OCI-LY1 (cell line): ENCODE results near the gene DIO2.

Experiments used
- H2AFZ ChIP-seq: fragments of 200-600 bp; sonication (generic), shearing (Covaris generic); 2 replicates; pipeline ENCODE4 v1.6.0; 2014; ENCODE audit warnings: antibody characterized with exemption, mild to moderate bottlenecking, low read length
- H3F3A ChIP-seq: fragments of 200-600 bp; sonication (generic), shearing (Covaris generic); 2 replicates; pipeline ENCODE4 v1.6.0; 2014; ENCODE audit warnings: mild to moderate bottlenecking, antibody characterized with exemption, low read length, moderate library complexity; ENCODE audit not compliant: insufficient read depth
- H3K27ac ChIP-seq: fragments of 200-600 bp; sonication (generic); 2 replicates; pipeline ENCODE4 v1.5.1; 2014; ENCODE audit warnings: low read length, mixed run types, mild to moderate bottlenecking, low read depth; ENCODE audit not compliant: poor library complexity, severe bottlenecking
- H3K27me3 ChIP-seq: fragments of 200-600 bp; sonication (generic); 2 replicates; pipeline ENCODE4 v1.6.0; 2014; ENCODE audit warnings: antibody characterized with exemption, mild to moderate bottlenecking, low read length, moderate library complexity; ENCODE audit not compliant: insufficient read depth
- H3K36me3 ChIP-seq: fragments of 200-600 bp; sonication (generic); 2 replicates; pipeline ENCODE4 v1.6.1; 2014; ENCODE audit warnings: mild to moderate bottlenecking, antibody characterized with exemption, low read length, moderate library complexity, mixed read lengths; ENCODE audit not compliant: insufficient read depth
- H3K4me1 ChIP-seq: fragments of 200-600 bp; sonication (generic); 2 replicates; pipeline ENCODE4 v1.5.1; 2014; ENCODE audit warnings: mild to moderate bottlenecking, low read length, moderate library complexity; ENCODE audit not compliant: insufficient read depth, severe bottlenecking
- H3K4me2 ChIP-seq: fragments of 200-600 bp; sonication (generic), shearing (Covaris generic); 2 replicates; pipeline ENCODE4 v1.6.1; 2014; ENCODE audit warnings: low read length
- H3K4me3 ChIP-seq: fragments of 200-600 bp; sonication (generic); 2 replicates; pipeline ENCODE4 v1.5.1; 2014; ENCODE audit warnings: low read length, low read depth, mild to moderate bottlenecking, mixed read lengths; ENCODE audit not compliant: poor library complexity, severe bottlenecking
- H3K79me2 ChIP-seq: fragments of 200-600 bp; shearing (Covaris generic); 2 replicates; pipeline ENCODE4 v1.6.1; 2016; ENCODE audit warnings: mixed run types, low read length, mixed read lengths; ENCODE audit not compliant: insufficient read depth
- H3K9ac ChIP-seq: fragments of 200-600 bp; sonication (generic), shearing (Covaris generic); 2 replicates; pipeline ENCODE4 v1.6.1; 2014; ENCODE audit warnings: mild to moderate bottlenecking, low read length, mixed read lengths
- H3K9me2 ChIP-seq: fragments of 200-600 bp; sonication (generic), shearing (Covaris generic); 2 replicates; pipeline ENCODE4 v1.6.1; 2014; ENCODE audit warnings: low read depth, mild to moderate bottlenecking, low read length, mixed read lengths
- H3K9me3 ChIP-seq: fragments of 200-600 bp; shearing (Covaris generic); 2 replicates; pipeline ENCODE4 v1.6.1; 2014; ENCODE audit warnings: low read length, mixed read lengths
- H4K20me1 ChIP-seq: fragments of 200-600 bp; sonication (generic), shearing (Covaris generic); 2 replicates; pipeline ENCODE4 v1.6.0; 2016; ENCODE audit warnings: mild to moderate bottlenecking, low read length; ENCODE audit not compliant: insufficient read depth
- EZH2 ChIP-seq: fragments of 200-600 bp; sonication (generic), shearing (Covaris generic); IDR thresholded peaks from 2 replicates; pipeline ENCODE4 v1.8.0; 2017; ENCODE audit warnings: borderline replicate concordance, mixed run types, mild to moderate bottlenecking, antibody characterized with exemption, low read length, moderate library complexity, mixed read lengths
- TF ChIP-seq, protein P1 (sequence below): fragments of 200-600 bp; sonication (generic), shearing (Covaris generic); IDR thresholded peaks from 2 replicates; pipeline ENCODE4 v1.5.1; 2017; ENCODE audit warnings: mild to moderate bottlenecking, antibody characterized with exemption, low read length, moderate library complexity, mixed read lengths

DIO2 gene

DNA sequence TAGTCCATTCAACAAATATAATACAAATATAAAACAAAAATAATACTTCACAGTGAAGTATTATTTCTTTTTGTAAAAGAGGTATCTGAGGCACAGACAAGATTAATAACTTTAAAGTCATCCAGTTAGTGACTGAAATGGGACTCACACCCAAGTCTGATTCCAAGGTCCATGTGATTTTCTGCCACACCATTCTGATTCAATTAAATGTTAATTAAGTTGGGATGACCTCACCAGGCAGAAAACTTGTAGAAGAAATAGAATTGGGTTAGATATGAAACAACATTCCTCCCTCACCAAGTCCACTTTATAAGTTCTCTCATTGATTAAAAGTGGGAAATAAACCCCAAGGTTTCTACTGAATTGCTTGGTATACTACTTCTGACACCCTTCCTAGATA is 34.4 kb downstream of the DIO2 start:
- no peaks in the 10 kb centered on the region for H3K27me3 ChIP-seq
- no peaks in the 10 kb centered on the region for H3K9me3 ChIP-seq
- H2AFZ ChIP-seq: no peak overlapping the region
- H3K9me2 ChIP-seq: no peaks in the 10 kb centered on the region; the same call in 1 of the 2 replicates
- no peak overlapping the region for H3K4me3 ChIP-seq
- no peaks in the 10 kb centered on the region for H3K36me3 ChIP-seq
- no peak overlapping the region for H3K4me2 ChIP-seq
- H3K4me1 ChIP-seq: no peaks in the 10 kb centered on the region
- TF ChIP-seq, protein P1, sequence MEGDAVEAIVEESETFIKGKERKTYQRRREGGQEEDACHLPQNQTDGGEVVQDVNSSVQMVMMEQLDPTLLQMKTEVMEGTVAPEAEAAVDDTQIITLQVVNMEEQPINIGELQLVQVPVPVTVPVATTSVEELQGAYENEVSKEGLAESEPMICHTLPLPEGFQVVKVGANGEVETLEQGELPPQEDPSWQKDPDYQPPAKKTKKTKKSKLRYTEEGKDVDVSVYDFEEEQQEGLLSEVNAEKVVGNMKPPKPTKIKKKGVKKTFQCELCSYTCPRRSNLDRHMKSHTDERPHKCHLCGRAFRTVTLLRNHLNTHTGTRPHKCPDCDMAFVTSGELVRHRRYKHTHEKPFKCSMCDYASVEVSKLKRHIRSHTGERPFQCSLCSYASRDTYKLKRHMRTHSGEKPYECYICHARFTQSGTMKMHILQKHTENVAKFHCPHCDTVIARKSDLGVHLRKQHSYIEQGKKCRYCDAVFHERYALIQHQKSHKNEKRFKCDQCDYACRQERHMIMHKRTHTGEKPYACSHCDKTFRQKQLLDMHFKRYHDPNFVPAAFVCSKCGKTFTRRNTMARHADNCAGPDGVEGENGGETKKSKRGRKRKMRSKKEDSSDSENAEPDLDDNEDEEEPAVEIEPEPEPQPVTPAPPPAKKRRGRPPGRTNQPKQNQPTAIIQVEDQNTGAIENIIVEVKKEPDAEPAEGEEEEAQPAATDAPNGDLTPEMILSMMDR: no peak
- TF ChIP-seq EZH2: no peak
- no peaks in the 10 kb centered on the region for H4K20me1 ChIP-seq
- no peaks in the 10 kb centered on the region for H3K79me2 ChIP-seq
- H3F3A ChIP-seq: no peaks in the 10 kb centered on the region
- H3K9ac ChIP-seq: no peak overlapping the region
- no peak overlapping the region for H3K27ac ChIP-seq

DNA sequence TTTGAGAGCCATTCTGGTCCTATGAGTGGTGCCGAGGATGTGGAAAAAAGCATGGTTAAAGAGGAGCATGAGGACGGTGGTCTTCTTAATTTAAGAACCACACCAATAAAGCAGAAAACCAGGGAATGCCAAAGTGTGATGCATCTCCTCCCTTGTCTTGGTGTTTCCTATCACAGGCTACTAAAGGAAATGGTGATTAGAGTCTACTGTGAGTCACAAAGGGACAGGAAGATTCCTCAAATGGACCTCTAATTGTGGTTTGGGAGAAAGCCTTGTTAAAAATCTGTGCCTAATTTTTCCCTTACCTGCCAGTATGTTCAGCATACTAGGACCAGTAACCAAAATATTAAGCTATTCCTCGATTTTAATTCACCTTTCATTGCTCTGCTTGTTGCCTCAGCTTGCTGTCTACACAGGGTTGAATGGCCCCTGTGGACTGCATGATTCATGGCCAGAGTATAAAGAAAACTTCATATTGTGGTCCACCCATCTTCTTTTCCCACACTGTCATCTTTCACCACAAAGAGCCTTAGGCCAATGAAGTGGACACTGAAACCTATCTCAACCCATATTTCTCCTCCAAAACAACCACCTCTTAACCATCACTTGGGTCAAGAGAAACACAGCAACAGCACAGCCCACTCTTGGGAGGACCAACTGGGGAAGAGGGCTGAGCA is 38.8 kb downstream of the DIO2 start:
- no peaks in the 10 kb centered on the region for H3K79me2 ChIP-seq
- H3K4me3 ChIP-seq: no peak overlapping the region
- H3F3A ChIP-seq: no peaks in the 10 kb centered on the region
- no peaks in the 10 kb centered on the region for H3K4me1 ChIP-seq
- no peak overlapping the region for H3K4me2 ChIP-seq
- no peaks in the 10 kb centered on the region for H3K9me3 ChIP-seq
- H3K27ac ChIP-seq: no peak overlapping the region
- no peak overlapping the region for H3K9ac ChIP-seq
- H4K20me1 ChIP-seq: no peaks in the 10 kb centered on the region
- no peak overlapping the region for H2AFZ ChIP-seq
- TF ChIP-seq, protein P1: no peak
- no peak for TF ChIP-seq EZH2
- H3K27me3 ChIP-seq: no peaks in the 10 kb centered on the region; the same call in 1 of the 2 replicates
- no peaks in the 10 kb centered on the region for H3K36me3 ChIP-seq
- no peaks in the 10 kb centered on the region; the same call in 1 of the 2 replicates for H3K9me2 ChIP-seq

DNA sequence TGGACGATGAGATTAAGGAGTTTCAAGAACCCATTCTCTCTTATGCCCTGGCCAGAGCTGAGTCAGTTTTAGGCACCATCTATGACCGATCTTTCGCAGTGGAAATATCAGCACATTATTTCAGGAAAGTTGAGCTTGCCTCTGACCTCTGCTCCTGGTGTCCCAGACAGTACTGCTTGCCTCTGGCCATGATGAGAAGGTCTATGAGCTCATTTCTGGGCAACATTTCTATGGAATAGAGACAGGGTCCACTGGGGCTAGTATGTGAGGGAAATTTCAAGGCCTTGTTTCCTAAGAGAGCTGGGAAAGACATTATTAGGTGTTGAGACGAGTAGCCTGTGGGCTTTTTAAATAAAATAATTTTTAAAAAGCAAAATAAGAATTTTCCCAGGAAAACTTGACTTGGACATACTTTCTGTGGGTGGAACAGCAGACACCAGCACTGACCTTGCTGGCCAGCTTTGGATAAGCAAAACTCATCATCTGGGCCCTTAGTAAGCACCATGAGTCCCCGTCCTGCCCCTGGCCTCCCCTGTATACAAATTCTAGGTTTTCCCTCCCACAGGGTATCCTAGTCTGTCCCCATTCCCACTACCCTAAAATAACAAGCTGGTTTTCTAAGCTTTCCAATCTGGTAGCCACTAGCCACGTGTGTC is 43.4 kb downstream of the DIO2 start:
- Histone ChIP-seq H3K9me3 (no peaks in the 10 kb centered on the region), H3K36me3 (no peaks in the 10 kb centered on the region), H2AFZ (no peak overlapping the region), H3F3A (no peaks in the 10 kb centered on the region), H3K9me2 (no peaks in the 10 kb centered on the region), H3K4me3 (no peak overlapping the region), H3K4me2 (no peak overlapping the region), H3K4me1 (no peaks in the 10 kb centered on the region), H3K9ac (no peak overlapping the region), H3K79me2 (no peaks in the 10 kb centered on the region), H3K27ac (no peak overlapping the region), H3K27me3 (no peaks in the 10 kb centered on the region; the same call in 1 of the 2 replicates), H4K20me1 (no peaks in the 10 kb centered on the region)
- no peak for TF ChIP-seq EZH2
- TF ChIP-seq, protein P1: no peak
